Calu3 (cell line): ENCODE measurements around the gene IFITM10. TPM values are rescaled to one million over a fixed set of nuclear protein-coding genes. Genes with fewer than 3 reads are reported as not detected.

Source experiments
- BruUV-seq: library from RNA; stranded (reverse); fragments of 400-500 nt; replicated peaks from 2 replicates; lab custom pipeline; 2021; lab: Mats Ljungman, UMichigan
- CTCF ChIA-PET: fragments of 300-600 bp; sonication (Branson Sonifier 250); formaldehyde crosslinking; loops from one replicate; lab custom pipeline; 2022; ENCODE audit warnings: antibody characterized with exemption; lab: Charles Lee
- DNase-seq: peaks from one replicate; pipeline ENCODE4 v3.0.0; 2022
- H3K27ac Mint-ChIP-seq: one replicate; pipeline ENCODE4 v1.8.0; 2022; ENCODE audit warnings: mixed read lengths; ENCODE audit not compliant: unreplicated experiment
- H3K27me3 Mint-ChIP-seq: one replicate; pipeline ENCODE4 v1.8.0; 2022; ENCODE audit warnings: mixed read lengths; ENCODE audit not compliant: unreplicated experiment
- H3K36me3 Mint-ChIP-seq: one replicate; pipeline ENCODE4 v1.8.0; 2022; ENCODE audit warnings: mild to moderate bottlenecking, moderate library complexity, mixed read lengths; ENCODE audit not compliant: insufficient read depth, unreplicated experiment
- H3K4me1 Mint-ChIP-seq: one replicate; pipeline ENCODE4 v1.8.0; 2022; ENCODE audit warnings: mild to moderate bottlenecking, low read depth, mixed read lengths; ENCODE audit not compliant: unreplicated experiment
- H3K4me3 Mint-ChIP-seq: one replicate; pipeline ENCODE4 v1.8.0; 2022; ENCODE audit warnings: mild to moderate bottlenecking, low read depth, moderate library complexity, mixed read lengths; ENCODE audit not compliant: unreplicated experiment
- H3K9me3 Mint-ChIP-seq: one replicate; pipeline ENCODE4 v1.8.0; 2022; ENCODE audit warnings: low read depth, mixed read lengths; ENCODE audit not compliant: unreplicated experiment
- CTCF ChIP-seq: fragments of 200-600 bp; IDR thresholded peaks from one replicate; pipeline ENCODE4 v1.8.0; 2022; ENCODE audit warnings: antibody characterized with exemption; ENCODE audit not compliant: unreplicated experiment
- intact Hi-C: fragments of 100-400 bp; cut with micrococcal nuclease; formaldehyde crosslinking; loops from one replicate; pipeline ENCODE4 v1.10.0; 2022; ENCODE audit not compliant: unreplicated experiment
- total RNA-seq: library from RNA; stranded (reverse); gene quantifications from 2 replicates; pipeline ENCODE4 v1.2.3, GENCODE V29; 2022

The IFITM10 gene
- total RNA-seq, 1 experiment from 2014 or later = 3.3 TPM

- Mint-ChIP-seq H3K27me3 (no peaks in the 10 kb centered on the region), H3K27ac (peak overlapping the region; percentile 77), H3K9me3 (no peaks in the 10 kb centered on the region), H3K4me3 (no peak overlapping the region), H3K36me3 (peaks cover 37% of the 10 kb centered on the region), H3K4me1 (peaks cover 76% of the 10 kb centered on the region)
- BruUV-seq = no TSS peak
- intact Hi-C loops = no loop called here
- CTCF ChIA-PET = interaction anchor here (0.5 kb wide), 2 partner anchors 19 to 304 kb away, joined by 3 read pairs; no protein-coding TSS in a partner anchor
- TF ChIP-seq CTCF = no peak
- no peak for DNase-seq
Observed at GRCh38 chr11:1773131-1773993, 23.0 kb upstream of the IFITM10 start.

GRCh38 chr11:1772270-1773130 lies 22.1 kb upstream of the IFITM10 start:
- intact Hi-C loops = no loop called here
- peak overlapping the region; percentile 55 for H3K4me3 Mint-ChIP-seq
- no TSS peak for BruUV-seq

GRCh38 chr11:1771700-1772099 lies 21.3 kb upstream of the IFITM10 start:
- BruUV-seq = no TSS peak
- intact Hi-C loops = no loop called here
- Mint-ChIP-seq H3K4me3 (peak overlapping the region; percentile 55), H3K36me3 (peaks cover 37% of the 10 kb centered on the region), H3K9me3 (no peaks in the 10 kb centered on the region), H3K27ac (peak overlapping the region; percentile 91), H3K4me1 (peaks cover 60% of the 10 kb centered on the region), H3K27me3 (no peaks in the 10 kb centered on the region)
- CTCF ChIA-PET = interaction anchor here (0.8 kb wide), 1 partner anchor 9 kb away, joined by 3 read pairs; no protein-coding TSS in a partner anchor
- no peak for TF ChIP-seq CTCF
- no peak for DNase-seq

More at GRCh38 chr11:1772270-1773130, 22.1 kb upstream of the IFITM10 start:
- TF ChIP-seq CTCF = no peak
- H3K27me3 Mint-ChIP-seq = no peaks in the 10 kb centered on the region
- H3K27ac Mint-ChIP-seq = peak overlapping the region; percentile 91
- CTCF ChIA-PET = interaction anchor here (0.5 to 0.8 kb wide), 4 partner anchors 10 to 305 kb away, joined by 3 to 6 read pairs (median 4); no protein-coding TSS in a partner anchor
- H3K4me1 Mint-ChIP-seq = peaks cover 68% of the 10 kb centered on the region
- H3K9me3 Mint-ChIP-seq = no peaks in the 10 kb centered on the region
- H3K36me3 Mint-ChIP-seq = peaks cover 39% of the 10 kb centered on the region
- peak; percentile 83 for DNase-seq

- BruUV-seq = no TSS peak
- H3K4me1 Mint-ChIP-seq = peaks cover 56% of the 10 kb centered on the region
- intact Hi-C loops = no loop called here
- no peak for DNase-seq
- H3K27ac Mint-ChIP-seq = peak overlapping the region; percentile 91
- CTCF ChIA-PET = interaction anchor here (0.8 kb wide), 1 partner anchor 9 kb away, joined by 3 read pairs; no protein-coding TSS in a partner anchor
- H3K4me3 Mint-ChIP-seq = no peak overlapping the region
- H3K36me3 Mint-ChIP-seq = peaks cover 35% of the 10 kb centered on the region
- TF ChIP-seq CTCF = no peak
- no peaks in the 10 kb centered on the region for H3K9me3 Mint-ChIP-seq
- H3K27me3 Mint-ChIP-seq = no peaks in the 10 kb centered on the region
Observed at GRCh38 chr11:1771273-1771672, 20.9 kb upstream of the IFITM10 start.
